ENCODE measurements around the gene MLLT6.

- TF ChIP-seq, protein P1, sequence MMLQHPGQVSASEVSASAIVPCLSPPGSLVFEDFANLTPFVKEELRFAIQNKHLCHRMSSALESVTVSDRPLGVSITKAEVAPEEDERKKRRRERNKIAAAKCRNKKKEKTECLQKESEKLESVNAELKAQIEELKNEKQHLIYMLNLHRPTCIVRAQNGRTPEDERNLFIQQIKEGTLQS (CRISPR knock-in tag; conservative IDR thresholded peaks at IDR 0.05): no peak
- no peak for TF ChIP-seq CTCF (IDR thresholded peaks at IDR 0.05)
- no peak for TF ChIP-seq SP1 (CRISPR knock-in tag; conservative IDR thresholded peaks at IDR 0.05)
- TF ChIP-seq ZBTB43 (CRISPR knock-in tag; IDR thresholded peaks at IDR 0.05): no peak
- no peak for TF ChIP-seq CREB1 (CRISPR knock-in tag; IDR thresholded peaks at IDR 0.05)
- TF ChIP-seq, protein P2, sequence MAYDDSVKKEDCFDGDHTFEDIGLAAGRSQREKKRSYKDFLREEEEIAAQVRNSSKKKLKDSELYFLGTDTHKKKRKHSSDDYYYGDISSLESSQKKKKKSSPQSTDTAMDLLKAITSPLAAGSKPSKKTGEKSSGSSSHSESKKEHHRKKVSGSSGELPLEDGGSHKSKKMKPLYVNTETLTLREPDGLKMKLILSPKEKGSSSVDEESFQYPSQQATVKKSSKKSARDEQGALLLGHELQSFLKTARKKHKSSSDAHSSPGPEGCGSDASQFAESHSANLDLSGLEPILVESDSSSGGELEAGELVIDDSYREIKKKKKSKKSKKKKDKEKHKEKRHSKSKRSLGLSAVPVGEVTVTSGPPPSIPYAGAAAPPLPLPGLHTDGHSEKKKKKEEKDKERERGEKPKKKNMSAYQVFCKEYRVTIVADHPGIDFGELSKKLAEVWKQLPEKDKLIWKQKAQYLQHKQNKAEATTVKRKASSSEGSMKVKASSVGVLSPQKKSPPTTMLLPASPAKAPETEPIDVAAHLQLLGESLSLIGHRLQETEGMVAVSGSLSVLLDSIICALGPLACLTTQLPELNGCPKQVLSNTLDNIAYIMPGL (CRISPR knock-in tag; IDR thresholded peaks at IDR 0.05): no peak
- TF ChIP-seq ZNF317 (CRISPR knock-in tag; IDR thresholded peaks at IDR 0.05; ENCODE audit: borderline replicate concordance, low read depth): no peak
- TF ChIP-seq, protein P3, sequence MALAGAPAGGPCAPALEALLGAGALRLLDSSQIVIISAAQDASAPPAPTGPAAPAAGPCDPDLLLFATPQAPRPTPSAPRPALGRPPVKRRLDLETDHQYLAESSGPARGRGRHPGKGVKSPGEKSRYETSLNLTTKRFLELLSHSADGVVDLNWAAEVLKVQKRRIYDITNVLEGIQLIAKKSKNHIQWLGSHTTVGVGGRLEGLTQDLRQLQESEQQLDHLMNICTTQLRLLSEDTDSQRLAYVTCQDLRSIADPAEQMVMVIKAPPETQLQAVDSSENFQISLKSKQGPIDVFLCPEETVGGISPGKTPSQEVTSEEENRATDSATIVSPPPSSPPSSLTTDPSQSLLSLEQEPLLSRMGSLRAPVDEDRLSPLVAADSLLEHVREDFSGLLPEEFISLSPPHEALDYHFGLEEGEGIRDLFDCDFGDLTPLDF (CRISPR knock-in tag; IDR thresholded peaks at IDR 0.05): no peak
- no peak for TF ChIP-seq ZNF232 (CRISPR knock-in tag; IDR thresholded peaks at IDR 0.05)
- TF ChIP-seq E2F5 (CRISPR knock-in tag; IDR thresholded peaks at IDR 0.05): no peak
- no peak for TF ChIP-seq ETV6 (CRISPR knock-in tag; IDR thresholded peaks at IDR 0.05)
- no peak for TF ChIP-seq IRF2 (CRISPR knock-in tag; IDR thresholded peaks at IDR 0.05; ENCODE audit: borderline replicate concordance, low read depth)
- TF ChIP-seq, protein P4, sequence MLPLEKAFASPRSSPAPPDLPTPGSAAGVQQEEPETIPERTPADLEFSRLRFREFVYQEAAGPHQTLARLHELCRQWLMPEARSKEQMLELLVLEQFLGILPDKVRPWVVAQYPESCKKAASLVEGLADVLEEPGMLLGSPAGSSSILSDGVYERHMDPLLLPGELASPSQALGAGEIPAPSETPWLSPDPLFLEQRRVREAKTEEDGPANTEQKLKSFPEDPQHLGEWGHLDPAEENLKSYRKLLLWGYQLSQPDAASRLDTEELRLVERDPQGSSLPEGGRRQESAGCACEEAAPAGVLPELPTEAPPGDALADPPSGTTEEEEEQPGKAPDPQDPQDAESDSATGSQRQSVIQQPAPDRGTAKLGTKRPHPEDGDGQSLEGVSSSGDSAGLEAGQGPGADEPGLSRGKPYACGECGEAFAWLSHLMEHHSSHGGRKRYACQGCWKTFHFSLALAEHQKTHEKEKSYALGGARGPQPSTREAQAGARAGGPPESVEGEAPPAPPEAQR (CRISPR knock-in tag; IDR thresholded peaks at IDR 0.05): no peak
These were observed 68.2 kb downstream of the MLLT6 start for GRCh38 chr17:38773258-38773657.
